PFSK-1 (cell line): ENCODE data around the gene GDF7.

Source experiments
- FOXP2 ChIP-seq: optimal IDR thresholded peaks from 2 replicates; pipeline ENCODE3; 2011; ENCODE audit warnings: borderline replicate concordance, control low read depth, inconsistent platforms; ENCODE audit not compliant: insufficient read depth; ENCODE audit errors: extremely low read length, extremely low read depth
- POLR2AphosphoS5 ChIP-seq: IDR thresholded peaks from 2 replicates; pipeline ENCODE4 v1.6.1; 2012; ENCODE audit warnings: low read depth, mild to moderate bottlenecking, control low read depth, low read length, moderate library complexity
- SIN3A ChIP-seq: IDR thresholded peaks from 2 replicates; pipeline ENCODE4 v1.6.1; 2012; ENCODE audit warnings: mild to moderate bottlenecking, low read length, moderate library complexity, borderline replicate concordance; ENCODE audit not compliant: insufficient read depth
- TAF1 ChIP-seq: IDR thresholded peaks from 2 replicates; pipeline ENCODE4 v1.6.1; 2012; ENCODE audit warnings: low read length, control low read depth, borderline replicate concordance; ENCODE audit not compliant: insufficient read depth
- TF ChIP-seq, protein P1 (sequence below), 2 experiments: IDR thresholded peaks; 2 replicates each; pipeline versions ENCODE4 v1.6.1 to v1.8.0; 2011 to 2012; ENCODE audit warnings: low read depth in 2 of 2, low read length in 2 of 2, control low read depth in 1 of 2, inconsistent platforms in 1 of 2, mild to moderate bottlenecking in 1 of 2, moderate library complexity in 1 of 2; ENCODE audit not compliant: insufficient read depth in 1 of 2

Gene GDF7

GRCh38 chr2:20675701-20676352, 8.9 kb downstream of the GDF7 start:
- TF ChIP-seq POLR2AphosphoS5: no peak

DNA sequence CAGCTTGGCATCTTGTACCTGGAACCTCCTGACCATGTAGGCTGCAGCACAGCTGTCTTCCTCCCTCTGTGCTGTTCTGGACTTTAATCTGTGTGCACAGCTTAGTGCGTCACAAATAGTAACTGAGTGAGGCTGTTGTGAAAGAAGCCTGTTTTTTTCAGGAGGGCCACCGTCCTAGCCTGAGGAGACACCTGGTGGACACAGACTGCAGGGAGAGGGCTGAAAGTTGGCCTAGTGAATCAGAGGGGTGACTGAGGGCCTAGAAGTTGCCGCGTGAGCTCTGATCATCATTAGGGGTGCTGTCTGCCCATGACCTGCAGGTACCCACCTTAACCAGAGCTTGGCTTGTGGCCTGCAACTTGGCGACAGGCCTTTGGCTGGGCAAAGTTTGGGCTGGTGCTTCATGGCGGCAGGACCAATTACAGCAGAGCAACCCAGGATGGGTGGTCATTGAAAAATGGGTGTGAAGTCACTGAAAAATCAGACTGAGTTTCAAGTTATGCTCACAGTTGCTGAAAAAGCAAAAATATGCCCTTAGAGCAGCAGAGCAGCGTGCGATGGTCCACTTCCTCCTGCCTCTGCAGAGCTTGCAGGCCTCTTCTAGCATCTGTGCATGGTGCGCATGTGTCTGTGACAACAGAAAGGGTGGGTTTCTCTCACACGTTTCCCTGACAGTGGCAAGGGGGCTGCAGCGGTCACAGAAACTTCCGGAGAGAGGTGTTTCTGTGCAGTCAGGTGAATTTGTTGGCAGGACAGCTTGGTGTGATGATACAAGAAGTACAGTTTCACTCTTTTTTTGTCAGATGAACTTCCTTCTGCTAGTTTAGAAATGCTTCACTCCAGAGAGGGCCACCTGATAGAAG, 9.6 kb downstream of the GDF7 start:
- TF ChIP-seq TAF1 (no peak), FOXP2 (no peak), SIN3A (no peak), POLR2AphosphoS5 (no peak)
- TF ChIP-seq, protein P1, sequence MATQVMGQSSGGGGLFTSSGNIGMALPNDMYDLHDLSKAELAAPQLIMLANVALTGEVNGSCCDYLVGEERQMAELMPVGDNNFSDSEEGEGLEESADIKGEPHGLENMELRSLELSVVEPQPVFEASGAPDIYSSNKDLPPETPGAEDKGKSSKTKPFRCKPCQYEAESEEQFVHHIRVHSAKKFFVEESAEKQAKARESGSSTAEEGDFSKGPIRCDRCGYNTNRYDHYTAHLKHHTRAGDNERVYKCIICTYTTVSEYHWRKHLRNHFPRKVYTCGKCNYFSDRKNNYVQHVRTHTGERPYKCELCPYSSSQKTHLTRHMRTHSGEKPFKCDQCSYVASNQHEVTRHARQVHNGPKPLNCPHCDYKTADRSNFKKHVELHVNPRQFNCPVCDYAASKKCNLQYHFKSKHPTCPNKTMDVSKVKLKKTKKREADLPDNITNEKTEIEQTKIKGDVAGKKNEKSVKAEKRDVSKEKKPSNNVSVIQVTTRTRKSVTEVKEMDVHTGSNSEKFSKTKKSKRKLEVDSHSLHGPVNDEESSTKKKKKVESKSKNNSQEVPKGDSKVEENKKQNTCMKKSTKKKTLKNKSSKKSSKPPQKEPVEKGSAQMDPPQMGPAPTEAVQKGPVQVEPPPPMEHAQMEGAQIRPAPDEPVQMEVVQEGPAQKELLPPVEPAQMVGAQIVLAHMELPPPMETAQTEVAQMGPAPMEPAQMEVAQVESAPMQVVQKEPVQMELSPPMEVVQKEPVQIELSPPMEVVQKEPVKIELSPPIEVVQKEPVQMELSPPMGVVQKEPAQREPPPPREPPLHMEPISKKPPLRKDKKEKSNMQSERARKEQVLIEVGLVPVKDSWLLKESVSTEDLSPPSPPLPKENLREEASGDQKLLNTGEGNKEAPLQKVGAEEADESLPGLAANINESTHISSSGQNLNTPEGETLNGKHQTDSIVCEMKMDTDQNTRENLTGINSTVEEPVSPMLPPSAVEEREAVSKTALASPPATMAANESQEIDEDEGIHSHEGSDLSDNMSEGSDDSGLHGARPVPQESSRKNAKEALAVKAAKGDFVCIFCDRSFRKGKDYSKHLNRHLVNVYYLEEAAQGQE (IDR thresholded peaks at IDR 0.05; ENCODE audit: insufficient read depth in 1 of 2, low read depth in 2 of 2, low read length in 2 of 2): no peak

DNA sequence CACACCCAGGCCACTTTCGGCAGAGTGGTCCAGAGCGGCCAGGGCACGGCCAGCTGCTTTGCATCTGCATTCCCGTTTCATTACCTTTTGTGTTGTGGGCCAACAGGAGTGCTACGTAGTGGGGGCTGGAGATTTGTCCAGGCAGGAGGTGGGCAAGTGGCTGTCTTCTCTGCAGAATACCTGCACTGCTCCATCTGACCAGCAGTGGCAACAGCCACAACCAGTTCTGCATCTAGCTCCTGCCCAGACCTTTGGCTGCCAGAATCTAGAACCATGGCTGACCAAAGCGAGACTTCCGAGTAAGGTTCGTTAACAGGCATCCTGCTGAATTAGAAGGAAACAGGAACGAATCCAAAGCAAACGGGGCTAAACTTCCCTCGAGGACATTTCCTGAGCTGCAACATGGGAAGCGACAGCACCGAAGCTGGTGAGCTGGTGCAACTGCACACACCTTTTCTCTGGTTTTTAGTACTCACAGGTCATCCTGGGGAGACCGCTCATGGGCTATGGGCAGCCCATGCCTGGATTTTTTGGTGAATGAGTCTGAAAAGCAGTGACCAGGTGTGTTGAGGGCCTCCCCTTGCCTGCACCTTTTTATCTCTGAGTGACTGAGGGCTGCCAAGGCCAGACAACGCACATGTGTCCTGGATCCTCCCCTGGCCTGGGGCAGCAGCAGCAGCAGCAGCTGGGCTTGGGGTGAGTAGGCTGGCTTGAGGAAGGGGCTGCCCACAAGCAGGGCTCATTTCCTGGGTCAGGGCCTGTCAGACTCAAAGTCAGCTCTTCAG, 10.5 kb downstream of the GDF7 start:
- TF ChIP-seq, protein P1 (IDR thresholded peaks at IDR 0.05; ENCODE audit: insufficient read depth in 1 of 2, low read depth in 2 of 2, low read length in 2 of 2): no peak
- TF ChIP-seq TAF1 (no peak), POLR2AphosphoS5 (no peak), FOXP2 (no peak), SIN3A (no peak)

DNA sequence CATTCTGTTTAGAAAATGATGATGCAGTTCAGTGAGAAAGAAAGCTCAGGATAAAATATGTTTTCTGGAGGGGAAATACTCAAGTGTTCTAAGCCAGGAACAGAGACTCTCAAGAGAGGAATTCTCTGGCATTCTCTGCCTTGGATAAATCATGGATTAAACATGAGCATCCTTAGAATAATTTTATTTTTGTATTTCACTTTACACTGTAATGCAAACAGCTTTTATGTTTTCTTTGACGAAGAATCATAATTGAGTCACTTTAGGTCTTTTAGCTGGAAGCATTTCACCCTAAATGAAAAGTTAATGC, 11.1 kb downstream of the GDF7 start:
- no peak for TF ChIP-seq POLR2AphosphoS5
- TF ChIP-seq SIN3A: no peak
- TF ChIP-seq, protein P1 (IDR thresholded peaks at IDR 0.05; ENCODE audit: insufficient read depth in 1 of 2, low read depth in 2 of 2, low read length in 2 of 2): no peak
- TF ChIP-seq FOXP2: no peak
- TF ChIP-seq TAF1: no peak

DNA sequence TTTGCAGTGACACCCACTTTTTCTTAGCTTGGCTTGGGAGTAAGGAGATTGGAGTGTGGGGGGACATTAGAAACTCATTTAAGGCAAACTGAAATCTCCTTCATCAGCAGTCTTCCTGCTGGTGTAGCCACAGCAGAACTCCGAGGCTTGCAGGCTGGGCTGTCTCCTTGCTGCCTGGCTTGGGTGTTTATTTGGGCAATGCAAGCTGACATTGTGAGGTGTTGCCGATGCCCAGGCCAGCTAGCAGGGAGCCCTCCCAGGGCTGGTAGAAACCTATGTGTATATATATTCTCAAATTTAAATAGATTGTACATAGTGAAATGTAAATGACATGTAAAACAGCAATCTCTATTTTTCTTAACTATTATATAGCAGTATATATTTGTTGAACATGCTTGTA, 11.8 kb downstream of the GDF7 start:
- TF ChIP-seq SIN3A (no peak), FOXP2 (no peak), TAF1 (no peak), POLR2AphosphoS5 (no peak)
- TF ChIP-seq, protein P1 (IDR thresholded peaks at IDR 0.05; ENCODE audit: insufficient read depth in 1 of 2, low read depth in 2 of 2, low read length in 2 of 2): no peak
